ENCODE data around the gene TMEM86B. TPM values are rescaled to one million over a fixed set of nuclear protein-coding genes. Genes with fewer than 3 reads are reported as not detected.
"Not testable (repeated sequence)": the region's sequence is repeated elsewhere in the genome, so short reads cannot be mapped to it uniquely, and the experiment has no call there.

Gene TMEM86B
- total RNA-seq, 1 donor from 2014 or later: 6.4 TPM

- DNase-seq (ENCODE audit: low spot score): no peak
Observed at GRCh38 chr19:55242517-55242916, 14.0 kb upstream of the TMEM86B start.

- no peak for DNase-seq (ENCODE audit: low spot score)
Observed at GRCh38 chr19:55241935-55242464, 13.4 kb upstream of the TMEM86B start.

GRCh38 chr19:55241143-55241934 is 12.8 kb upstream of the TMEM86B start:
- no peak for DNase-seq (ENCODE audit: low spot score)

DNA sequence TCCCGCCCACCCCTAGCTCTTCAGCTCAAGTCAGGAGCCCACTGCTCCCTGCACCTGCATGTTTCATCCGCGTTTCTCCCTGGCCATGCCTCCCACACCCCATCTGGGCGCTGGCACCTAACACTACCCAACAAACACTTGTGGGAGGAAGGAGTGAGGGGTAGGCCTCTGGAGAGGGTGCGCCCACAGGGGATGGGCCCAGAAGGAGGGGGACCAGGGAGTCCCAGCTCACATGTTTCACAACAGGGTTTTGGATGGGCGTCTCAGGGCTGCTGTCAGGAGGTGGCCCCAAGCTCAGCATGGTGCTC is 12.1 kb upstream of the TMEM86B start:
- DNase-seq (ENCODE audit: low spot score): no peak

GRCh38 chr19:55239004-55239403 is 10.4 kb upstream of the TMEM86B start:
- DNase-seq (ENCODE audit: low spot score): no peak

DNA sequence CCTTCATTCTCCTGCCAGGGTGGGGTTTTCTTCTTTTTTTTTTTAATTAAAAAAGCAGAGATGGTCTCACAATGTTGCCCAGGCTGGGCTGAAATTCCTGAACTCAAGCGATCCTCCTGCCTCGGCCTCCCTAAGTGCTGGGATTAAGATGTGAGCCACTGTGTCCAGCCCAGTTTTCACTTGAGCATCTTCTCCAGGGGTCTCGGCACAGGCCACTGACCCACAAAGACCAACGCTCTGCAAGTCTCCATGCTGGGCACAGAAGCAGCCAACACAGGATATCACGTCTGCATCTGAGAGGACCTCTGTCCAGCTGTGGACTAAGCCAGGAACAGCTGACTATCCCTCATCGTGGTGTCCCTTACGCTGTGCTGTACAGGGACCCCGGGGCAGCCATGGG is 9.5 kb upstream of the TMEM86B start:
- no peak for DNase-seq (ENCODE audit: low spot score)

DNA sequence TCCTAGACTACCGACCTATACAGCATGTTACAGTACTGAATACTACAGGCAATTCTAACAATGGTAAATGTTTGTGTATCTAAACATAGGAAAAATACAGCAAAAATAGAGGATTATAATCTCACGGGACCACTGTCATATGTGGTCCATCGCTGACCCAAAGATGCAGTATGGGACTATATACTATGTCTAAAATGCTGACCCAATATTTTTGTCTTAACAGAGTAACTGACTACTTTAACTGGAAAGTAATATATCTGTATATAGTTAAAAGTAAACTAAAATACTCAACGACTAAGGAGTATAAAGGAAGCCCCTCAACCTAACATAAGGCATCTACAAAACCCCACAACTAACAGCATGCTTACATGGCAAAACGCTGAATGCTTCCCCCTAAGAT is 4.4 kb upstream of the TMEM86B start:
- DNase-seq (ENCODE audit: low spot score): no peak

GRCh38 chr19:55232286-55232602 is 3.7 kb upstream of the TMEM86B start:
- no peak for DNase-seq (ENCODE audit: low spot score)

GRCh38 chr19:55231391-55232285 is 3.1 kb upstream of the TMEM86B start:
- DNase-seq (ENCODE audit: low spot score): no peak

DNA sequence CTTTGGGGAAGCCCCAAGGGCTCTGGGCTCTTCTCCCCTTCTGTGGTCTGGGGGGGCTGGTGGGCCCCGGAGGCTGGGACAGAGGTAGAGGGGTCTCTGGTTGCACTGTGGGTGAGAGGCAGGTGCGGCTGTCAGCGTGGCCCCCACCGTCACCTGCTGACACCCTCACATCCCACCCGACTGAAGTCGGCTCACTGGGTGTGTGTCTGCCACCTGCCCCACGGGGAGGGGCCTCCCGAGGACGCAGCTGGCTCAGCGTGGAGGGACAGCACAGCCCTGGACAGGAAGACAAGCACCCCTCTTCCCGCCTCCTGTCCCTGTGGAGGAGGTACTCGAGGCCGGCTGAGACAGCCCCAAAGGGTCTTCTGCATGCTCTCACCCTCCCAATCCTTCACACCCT is 2.2 kb upstream of the TMEM86B start:
- DNase-seq (ENCODE audit: low spot score): no peak

DNA sequence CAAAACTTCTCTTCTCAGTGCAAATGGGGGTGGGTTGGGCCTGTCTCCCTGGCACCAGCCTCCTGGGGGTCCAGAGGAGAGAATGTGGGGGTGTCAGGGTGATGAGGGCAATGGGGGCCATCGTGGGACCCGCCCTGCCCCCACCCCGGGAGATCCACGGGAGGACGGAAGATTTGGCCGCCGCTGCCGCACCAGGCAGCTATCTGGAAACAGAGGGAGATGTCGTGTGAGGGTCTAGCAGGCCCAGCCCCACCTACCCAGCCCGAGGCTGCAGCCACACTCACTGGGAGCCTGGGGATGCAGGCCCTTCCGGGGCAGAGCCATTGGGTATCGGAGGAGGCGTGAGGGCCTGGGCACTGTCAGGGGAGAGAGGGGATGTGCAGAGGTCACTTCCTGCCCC is 1.8 kb upstream of the TMEM86B start:
- no peak for DNase-seq (ENCODE audit: low spot score)

DNA sequence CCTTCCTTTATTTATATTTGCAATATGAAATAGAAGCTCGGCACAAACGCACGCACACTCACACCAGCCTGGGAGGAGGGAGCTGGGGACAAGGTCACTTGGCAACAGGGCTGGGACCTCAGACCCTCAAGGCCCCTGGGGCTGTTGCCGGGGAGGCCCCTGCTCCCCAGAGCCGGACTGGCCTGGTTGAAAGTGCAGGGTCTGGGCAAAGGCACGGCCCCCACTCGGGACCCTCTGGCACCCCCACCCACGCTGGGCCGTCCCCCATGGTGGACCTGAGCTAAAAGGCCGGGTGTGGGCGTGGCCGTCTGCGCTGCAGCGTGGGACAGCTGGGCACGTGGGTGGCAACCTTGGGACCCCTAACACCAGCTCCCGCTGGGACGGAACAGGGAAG is 1.2 kb upstream of the TMEM86B start:
- no peak for DNase-seq (ENCODE audit: low spot score)

- DNase-seq (ENCODE audit: low spot score): no peak
Observed at GRCh38 chr19:55229145-55229788, 704 bp upstream of the TMEM86B start.

DNA sequence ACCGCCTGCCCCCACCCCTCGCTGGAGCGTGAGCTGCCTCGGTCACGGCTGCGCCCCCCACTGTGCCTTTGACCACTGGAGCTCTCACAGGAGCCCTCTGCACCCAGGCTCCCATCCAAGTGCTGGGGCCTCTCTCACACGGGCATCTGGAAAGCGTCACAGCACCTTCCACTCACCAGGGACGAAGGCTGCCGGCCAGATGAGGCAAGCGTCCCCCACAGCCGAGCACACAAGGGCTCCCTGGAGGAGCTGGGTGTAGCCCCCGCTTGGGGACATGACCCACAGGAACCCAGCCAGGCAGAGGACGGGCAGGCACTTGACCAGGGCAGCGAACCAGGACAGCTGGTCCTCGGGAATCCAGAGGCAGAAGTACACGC is 560 bp downstream of the TMEM86B start:
- no peak for DNase-seq (ENCODE audit: low spot score)

DNA sequence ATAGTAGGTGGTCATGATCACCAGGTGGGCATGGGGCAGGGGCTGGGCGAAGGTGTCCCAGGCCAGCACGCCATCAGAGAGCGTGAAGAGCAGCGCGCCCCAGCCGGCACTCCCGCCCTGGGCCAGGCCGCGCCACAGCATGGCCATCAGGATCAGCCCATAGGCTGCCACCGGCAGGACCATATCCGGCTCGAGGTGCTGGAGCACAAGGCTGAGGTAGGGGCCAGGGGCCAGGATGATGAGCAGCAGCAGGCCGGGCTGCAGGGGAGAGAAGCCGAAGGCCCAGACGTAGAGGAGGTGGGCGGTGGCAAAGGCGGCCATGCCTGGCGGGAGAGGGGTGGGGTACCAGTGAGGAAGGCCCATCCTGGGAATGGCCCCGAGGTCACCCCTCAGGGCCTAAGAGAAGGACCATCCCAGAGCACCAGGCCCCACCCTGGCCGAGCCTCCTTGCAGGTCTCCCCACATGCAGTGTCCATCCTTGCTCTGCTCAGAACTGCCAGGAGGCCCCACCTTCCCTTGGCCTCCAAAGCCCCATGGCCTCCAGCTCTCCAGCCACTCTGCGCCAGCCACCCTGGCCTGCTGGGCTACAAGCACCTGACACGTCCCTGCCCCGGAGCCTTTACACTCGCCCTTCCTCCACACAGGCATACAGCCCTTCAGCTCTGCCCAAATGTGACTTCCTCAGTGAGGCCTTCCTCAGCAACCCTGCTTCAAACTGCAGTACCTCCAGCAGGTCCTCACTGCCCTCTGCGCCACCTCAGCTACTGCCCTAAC is 1.1 kb downstream of the TMEM86B start:
- DNase-seq (ENCODE audit: low spot score): no peak

GRCh38 chr19:55226788-55227187 is 1.8 kb downstream of the TMEM86B start:
- DNase-seq (ENCODE audit: low spot score): no peak

- no peak for DNase-seq (ENCODE audit: low spot score)
Observed at GRCh38 chr19:55226273-55226672, 2.3 kb downstream of the TMEM86B start.

GRCh38 chr19:55225415-55225958 is 3.1 kb downstream of the TMEM86B start:
- DNase-seq (ENCODE audit: low spot score): no peak

GRCh38 chr19:55224679-55225414 is 3.7 kb downstream of the TMEM86B start:
- not testable (repeated sequence) for DNase-seq (ENCODE audit: low spot score)

DNA sequence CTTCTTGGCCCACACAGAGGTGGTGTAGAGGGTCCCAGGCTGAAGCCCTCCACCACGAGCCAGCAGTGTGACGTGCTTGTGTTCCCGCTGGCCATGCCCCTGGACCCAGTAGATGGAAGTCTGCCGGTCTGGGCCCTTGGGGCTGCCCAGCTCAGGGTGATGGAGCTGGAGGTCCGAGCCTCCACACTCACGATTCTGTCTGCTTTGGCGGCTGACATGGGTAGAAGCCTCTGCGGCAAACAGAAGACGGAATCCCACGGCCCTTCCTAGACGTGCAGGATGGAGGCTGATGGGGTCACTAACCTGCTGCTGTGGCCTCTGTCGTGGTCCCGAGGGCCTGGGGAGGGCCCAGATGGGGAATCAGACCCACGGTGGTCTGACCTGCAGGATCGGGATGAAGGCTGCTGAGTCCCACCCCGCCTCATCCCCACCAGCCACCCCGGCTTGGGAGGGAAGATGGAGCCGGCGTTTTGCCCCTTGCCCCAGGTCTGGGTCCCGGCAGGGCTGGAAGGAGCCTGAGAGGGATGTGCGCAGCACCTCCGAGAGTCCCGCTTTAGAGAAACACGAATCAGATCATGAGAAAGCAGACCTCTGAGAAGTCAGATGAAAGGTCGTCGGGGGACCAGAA is 4.4 kb downstream of the TMEM86B start:
- DNase-seq (ENCODE audit: low spot score): no peak

Data from ureter (tissue), 1 donor.